ENCODE data around the gene BTAF1. TPM values are rescaled to one million over a fixed set of nuclear protein-coding genes. Genes with fewer than 3 reads are reported as not detected.
A peak's percentile ranks its signal among the peaks of the same experiment; 100 is the strongest.
"Not testable (repeated sequence)": the region's sequence is repeated elsewhere in the genome, so short reads cannot be mapped to it uniquely, and the experiment has no call there.

The BTAF1 gene
- total RNA-seq, 1 donor from 2014 or later = 74.7 TPM

DNA sequence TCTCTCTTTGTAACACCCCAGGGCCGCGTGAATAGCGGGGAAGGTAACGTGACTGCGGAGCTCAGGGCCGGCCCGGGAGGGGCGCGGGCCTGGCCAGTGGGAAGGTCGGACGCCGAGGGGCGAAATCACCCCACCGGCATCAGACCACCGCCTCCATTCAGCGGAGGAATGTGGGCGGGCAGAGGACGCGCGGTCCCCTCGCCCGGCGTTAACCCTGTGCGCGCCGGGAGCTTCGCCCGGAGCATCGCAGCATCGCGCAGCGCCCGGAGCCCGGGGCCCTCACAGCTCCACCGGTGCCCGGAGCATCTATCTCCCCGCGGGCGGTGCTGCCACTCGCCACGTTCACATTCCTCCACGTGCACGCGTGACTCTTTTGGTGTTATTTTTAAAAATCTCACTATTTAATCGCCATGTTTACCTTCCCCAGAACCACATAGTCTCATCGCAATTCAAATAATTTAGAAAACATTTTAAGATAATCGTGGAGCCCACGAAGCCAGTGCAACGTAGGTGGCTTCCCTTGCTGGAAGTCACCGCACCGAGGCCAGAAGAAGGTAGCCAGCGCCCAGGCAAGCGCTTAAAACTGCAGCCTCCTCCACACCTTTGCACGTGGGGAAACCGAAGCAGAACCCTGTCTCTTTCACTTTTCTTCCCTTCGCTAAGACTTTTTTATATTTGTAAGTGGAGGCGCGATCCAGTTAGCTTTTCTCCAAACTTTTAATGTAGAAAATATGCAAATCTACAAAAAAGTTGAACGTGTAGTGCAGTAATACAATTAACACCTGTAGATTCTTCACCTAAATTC, 36.1 kb upstream of the BTAF1 start:
- Mint-ChIP-seq H3K27me3 (peaks cover 27% of the 10 kb centered on the region), H3K36me3 (ENCODE audit: low read depth) (no peaks in the 10 kb centered on the region), H3K27ac (no peak overlapping the region), H3K4me3 (peak overlapping the region; percentile 89), H3K9me3 (no peaks in the 10 kb centered on the region), H3K4me1 (peaks cover 7% of the 10 kb centered on the region)
- CTCF ChIA-PET = interaction anchor here (1.9 kb wide), 1 partner anchor 25 kb away, joined by 6 read pairs; no protein-coding TSS in a partner anchor
- POLR2A ChIA-PET = interaction anchor here (1.0 to 1.2 kb wide), 2 partner anchors 15 to 21 kb away, joined by 3 read pairs; no protein-coding TSS in a partner anchor
- ATAC-seq (ENCODE audit: low read depth) = peak; percentile 66
- intact Hi-C loops (cut with micrococcal nuclease) = no loop called here
- TF ChIP-seq, protein P1, sequence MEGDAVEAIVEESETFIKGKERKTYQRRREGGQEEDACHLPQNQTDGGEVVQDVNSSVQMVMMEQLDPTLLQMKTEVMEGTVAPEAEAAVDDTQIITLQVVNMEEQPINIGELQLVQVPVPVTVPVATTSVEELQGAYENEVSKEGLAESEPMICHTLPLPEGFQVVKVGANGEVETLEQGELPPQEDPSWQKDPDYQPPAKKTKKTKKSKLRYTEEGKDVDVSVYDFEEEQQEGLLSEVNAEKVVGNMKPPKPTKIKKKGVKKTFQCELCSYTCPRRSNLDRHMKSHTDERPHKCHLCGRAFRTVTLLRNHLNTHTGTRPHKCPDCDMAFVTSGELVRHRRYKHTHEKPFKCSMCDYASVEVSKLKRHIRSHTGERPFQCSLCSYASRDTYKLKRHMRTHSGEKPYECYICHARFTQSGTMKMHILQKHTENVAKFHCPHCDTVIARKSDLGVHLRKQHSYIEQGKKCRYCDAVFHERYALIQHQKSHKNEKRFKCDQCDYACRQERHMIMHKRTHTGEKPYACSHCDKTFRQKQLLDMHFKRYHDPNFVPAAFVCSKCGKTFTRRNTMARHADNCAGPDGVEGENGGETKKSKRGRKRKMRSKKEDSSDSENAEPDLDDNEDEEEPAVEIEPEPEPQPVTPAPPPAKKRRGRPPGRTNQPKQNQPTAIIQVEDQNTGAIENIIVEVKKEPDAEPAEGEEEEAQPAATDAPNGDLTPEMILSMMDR (IDR thresholded peaks at IDR 0.05) = no peak
- peak; percentile 21 for DNase-seq

DNA sequence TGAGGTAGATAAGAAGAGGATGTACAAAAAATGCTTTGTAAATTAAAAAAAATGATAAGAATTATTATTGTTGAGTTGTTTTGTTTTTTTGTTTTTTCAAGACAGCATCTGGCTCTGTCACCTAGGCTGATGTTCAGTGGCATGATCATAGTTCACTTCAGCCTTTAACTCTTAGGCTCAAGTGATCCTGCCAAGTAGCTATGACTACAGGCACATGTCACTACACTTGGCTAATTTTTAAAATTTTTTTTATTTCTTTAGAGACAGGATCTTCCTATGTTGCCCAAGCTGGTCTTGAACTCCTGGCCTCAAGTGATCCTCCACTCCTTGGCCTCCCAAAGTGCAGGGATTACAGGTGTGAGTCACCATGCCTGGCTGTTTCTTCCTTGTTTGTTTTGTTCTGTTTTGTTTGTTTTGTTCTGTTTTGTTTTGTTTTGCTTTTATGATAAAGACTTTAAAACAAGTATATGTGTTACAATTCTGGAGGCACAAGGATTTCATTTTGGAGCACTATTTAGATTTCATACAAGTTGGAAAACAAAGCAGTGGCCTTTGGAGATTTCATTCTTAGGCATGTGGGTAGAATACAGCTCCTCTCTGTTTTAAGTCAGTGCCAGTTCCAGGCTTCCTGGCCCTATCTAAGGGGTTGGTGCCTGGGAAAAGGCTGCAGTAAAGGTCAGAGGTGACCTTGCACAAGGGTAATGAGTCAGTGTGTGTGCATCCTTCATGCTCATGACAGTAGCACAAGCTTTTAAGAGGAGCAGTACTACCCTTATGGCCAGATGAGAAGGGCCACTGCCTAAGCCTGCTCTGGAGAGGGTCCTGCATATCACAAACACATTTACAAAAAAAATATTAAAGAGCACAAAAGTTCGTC, 32.2 kb upstream of the BTAF1 start:
- no peaks in the 10 kb centered on the region for H3K36me3 Mint-ChIP-seq (ENCODE audit: low read depth)
- TF ChIP-seq, protein P1 (IDR thresholded peaks at IDR 0.05) = no peak
- ATAC-seq (ENCODE audit: low read depth) (no peak), DNase-seq (no peak)
- ChIA-PET CTCF (interaction anchor here (0.7 kb wide), 1 partner anchor 1101 kb away, joined by 3 read pairs; no protein-coding TSS in a partner anchor), POLR2A (no interaction called here)
- peaks cover 8% of the 10 kb centered on the region for H3K4me1 Mint-ChIP-seq
- no peak overlapping the region for H3K4me3 Mint-ChIP-seq
- H3K27me3 Mint-ChIP-seq = peaks cover 27% of the 10 kb centered on the region
- intact Hi-C loops (cut with micrococcal nuclease) = no loop called here
- H3K9me3 Mint-ChIP-seq = no peaks in the 10 kb centered on the region
- no peak overlapping the region for H3K27ac Mint-ChIP-seq

DNA sequence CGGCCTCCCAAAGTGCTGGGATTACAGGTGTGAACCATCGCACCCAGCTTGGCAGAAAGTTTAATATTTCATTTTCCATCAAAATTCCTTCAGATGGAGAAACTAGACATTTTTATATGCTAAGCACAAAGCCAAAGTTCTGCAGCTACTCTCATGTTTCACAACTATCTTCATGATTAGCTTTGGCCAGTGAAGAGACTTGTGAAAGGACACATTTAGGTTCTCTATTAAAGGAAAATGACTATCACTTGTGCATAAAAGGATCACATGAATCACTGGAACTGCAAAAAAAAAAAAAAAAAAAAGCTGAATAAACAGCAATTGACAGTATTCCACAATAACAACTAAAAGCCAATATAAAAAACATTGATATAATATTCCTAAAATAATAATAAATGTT, 30.5 kb upstream of the BTAF1 start:
- TF ChIP-seq, protein P1 (IDR thresholded peaks at IDR 0.05) = no peak
- ChIA-PET POLR2A (no interaction called here), CTCF (no interaction called here)
- Mint-ChIP-seq H3K4me1 (peaks cover 1% of the 10 kb centered on the region), H3K9me3 (no peaks in the 10 kb centered on the region), H3K36me3 (ENCODE audit: low read depth) (no peaks in the 10 kb centered on the region), H3K4me3 (no peak overlapping the region), H3K27ac (no peak overlapping the region), H3K27me3 (peaks cover 24% of the 10 kb centered on the region)
- intact Hi-C loops (cut with micrococcal nuclease) = no loop called here
- DNase-seq (no peak), ATAC-seq (ENCODE audit: low read depth) (no peak)

DNA sequence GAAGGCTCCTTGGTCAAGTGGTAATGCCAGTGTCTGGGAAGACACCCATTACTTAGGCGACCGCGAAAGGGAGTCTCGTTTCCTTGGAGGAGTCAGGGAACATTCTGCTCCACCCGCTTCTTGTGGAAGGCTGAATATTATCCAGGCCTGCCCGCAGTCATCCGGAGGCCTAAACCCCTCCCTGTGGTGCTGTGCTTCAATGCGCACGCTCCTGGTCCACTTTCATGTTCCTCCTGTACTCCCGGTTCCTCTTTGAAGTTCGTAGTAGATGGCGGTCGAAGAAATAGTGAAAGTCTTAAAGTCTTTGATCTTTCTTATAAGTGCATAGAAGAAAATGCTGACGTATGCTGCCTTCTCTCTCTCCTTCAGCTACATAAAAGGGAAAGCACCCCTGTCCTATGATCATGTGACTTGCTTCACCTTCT, 29.3 kb upstream of the BTAF1 start:
- ATAC-seq (ENCODE audit: low read depth); H3K4me3 Mint-ChIP-seq; H3K4me1 Mint-ChIP-seq; H3K36me3 Mint-ChIP-seq (ENCODE audit: low read depth); DNase-seq; H3K9me3 Mint-ChIP-seq; POLR2A ChIA-PET; CTCF ChIA-PET; H3K27ac Mint-ChIP-seq; intact Hi-C loops (cut with micrococcal nuclease): not testable (repeated sequence)
- H3K27me3 Mint-ChIP-seq = peaks cover 24% of the 10 kb centered on the region

DNA sequence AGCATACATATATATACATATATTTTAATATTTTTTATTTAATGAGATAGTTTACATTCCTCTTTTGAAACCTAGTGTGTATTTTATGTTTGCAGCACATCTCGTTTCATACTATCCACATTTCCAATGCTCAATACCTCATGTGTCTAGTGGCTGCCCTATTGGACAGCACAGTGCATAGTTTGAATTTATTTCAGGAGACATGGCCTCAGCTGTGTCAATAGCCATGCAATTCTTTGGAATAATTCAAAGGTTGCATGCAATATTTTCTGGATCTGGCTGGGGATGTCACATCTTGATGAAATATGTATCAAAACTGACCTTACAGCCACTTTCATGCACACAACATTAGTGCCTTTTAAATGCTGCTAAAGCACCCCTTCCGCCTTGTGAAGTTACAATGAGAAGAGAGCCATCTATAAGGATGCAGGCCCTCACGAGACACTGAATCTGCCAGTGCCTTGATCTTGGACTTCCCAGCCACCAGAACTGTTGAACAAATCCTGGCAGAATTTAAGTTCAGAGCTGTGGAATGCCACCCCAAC, 27.3 kb upstream of the BTAF1 start:
- CTCF ChIA-PET = no interaction called here
- Mint-ChIP-seq H3K9me3 (no peaks in the 10 kb centered on the region), H3K4me3 (no peak overlapping the region), H3K27me3 (peaks cover 10% of the 10 kb centered on the region), H3K36me3 (ENCODE audit: low read depth) (no peaks in the 10 kb centered on the region), H3K4me1 (peaks cover 1% of the 10 kb centered on the region), H3K27ac (no peak overlapping the region)
- POLR2A ChIA-PET = no interaction called here
- no peak for DNase-seq
- TF ChIP-seq, protein P1 (IDR thresholded peaks at IDR 0.05) = no peak
- intact Hi-C loops (cut with micrococcal nuclease) = no loop called here
- no peak for ATAC-seq (ENCODE audit: low read depth)

Measured in activated B cell treated with CpG ODN at 0.5 μM for 24 hours (primary cell).